B cell (primary cell): ENCODE data around the gene PLCB1.

Experiments used
- CTCF ChIP-seq: fragments of 200-600 bp; IDR thresholded peaks from one replicate; pipeline ENCODE4 v1.8.0; 2022; ENCODE audit warnings: antibody characterized with exemption, mild to moderate bottlenecking
- EZH2 ChIP-seq: IDR thresholded peaks from 2 replicates; pipeline ENCODE4 v1.6.1; 2012; ENCODE audit warnings: borderline replicate concordance, low read depth, mild to moderate bottlenecking, moderate library complexity, low read length; ENCODE audit not compliant: insufficient read depth, poor library complexity, severe bottlenecking

DNA sequence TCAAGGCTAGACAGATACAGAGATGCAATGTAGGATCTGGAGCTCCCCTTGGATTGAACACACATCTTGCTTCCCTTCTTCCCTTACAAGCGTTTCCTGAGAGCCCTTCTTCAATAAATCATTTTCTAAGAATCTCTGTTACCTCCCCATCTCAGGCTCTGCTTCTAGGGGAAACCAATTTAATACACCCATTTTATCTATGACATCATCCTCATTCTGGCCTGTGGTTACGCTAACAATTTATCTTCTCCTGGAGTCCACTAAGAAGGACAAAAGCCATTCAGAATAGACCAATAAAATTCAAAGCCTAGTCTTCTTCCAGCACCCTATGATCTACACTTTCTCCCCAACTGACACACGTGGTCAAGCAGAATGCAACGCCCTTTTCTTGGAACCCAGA, 390.1 kb downstream of the PLCB1 start:
- no peak for TF ChIP-seq CTCF
- no peak for TF ChIP-seq EZH2
